AG09319 (cell line): ENCODE measurements around the gene CTPS2.

Experiments
- DNase-seq: peaks from one replicate; pipeline ENCODE4 v3.0.0-alpha.2; 2010; ENCODE audit warnings: low read depth; ENCODE audit errors: extremely low read depth
- TF ChIP-seq, protein P1 (sequence below): IDR thresholded peaks from 2 replicates; pipeline ENCODE4 v1.5.1; 2011; ENCODE audit warnings: low read depth, mild to moderate bottlenecking, inconsistent platforms, low read length, moderate library complexity

CTPS2 gene

DNA sequence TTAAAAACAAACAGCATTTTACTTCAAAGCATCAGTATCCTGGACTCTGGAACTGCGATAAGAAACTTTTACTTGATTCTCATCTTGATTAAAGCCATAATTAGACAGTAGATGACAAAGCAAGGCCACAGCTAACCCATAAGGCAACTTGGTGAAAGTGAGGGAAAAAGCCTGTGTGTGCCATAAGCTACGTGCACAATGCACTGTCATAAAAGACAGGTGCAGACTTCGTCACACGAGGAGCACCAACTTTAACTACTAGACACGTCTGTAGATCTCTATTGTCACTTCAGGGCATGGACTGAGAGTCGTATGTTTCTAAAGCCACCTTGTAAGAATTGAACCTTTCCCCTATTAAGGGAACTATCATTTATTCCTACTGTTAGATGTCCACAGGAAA lies 13.1 kb downstream of the CTPS2 start:
- no peak for DNase-seq
- TF ChIP-seq, protein P1, sequence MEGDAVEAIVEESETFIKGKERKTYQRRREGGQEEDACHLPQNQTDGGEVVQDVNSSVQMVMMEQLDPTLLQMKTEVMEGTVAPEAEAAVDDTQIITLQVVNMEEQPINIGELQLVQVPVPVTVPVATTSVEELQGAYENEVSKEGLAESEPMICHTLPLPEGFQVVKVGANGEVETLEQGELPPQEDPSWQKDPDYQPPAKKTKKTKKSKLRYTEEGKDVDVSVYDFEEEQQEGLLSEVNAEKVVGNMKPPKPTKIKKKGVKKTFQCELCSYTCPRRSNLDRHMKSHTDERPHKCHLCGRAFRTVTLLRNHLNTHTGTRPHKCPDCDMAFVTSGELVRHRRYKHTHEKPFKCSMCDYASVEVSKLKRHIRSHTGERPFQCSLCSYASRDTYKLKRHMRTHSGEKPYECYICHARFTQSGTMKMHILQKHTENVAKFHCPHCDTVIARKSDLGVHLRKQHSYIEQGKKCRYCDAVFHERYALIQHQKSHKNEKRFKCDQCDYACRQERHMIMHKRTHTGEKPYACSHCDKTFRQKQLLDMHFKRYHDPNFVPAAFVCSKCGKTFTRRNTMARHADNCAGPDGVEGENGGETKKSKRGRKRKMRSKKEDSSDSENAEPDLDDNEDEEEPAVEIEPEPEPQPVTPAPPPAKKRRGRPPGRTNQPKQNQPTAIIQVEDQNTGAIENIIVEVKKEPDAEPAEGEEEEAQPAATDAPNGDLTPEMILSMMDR = no peak

DNA sequence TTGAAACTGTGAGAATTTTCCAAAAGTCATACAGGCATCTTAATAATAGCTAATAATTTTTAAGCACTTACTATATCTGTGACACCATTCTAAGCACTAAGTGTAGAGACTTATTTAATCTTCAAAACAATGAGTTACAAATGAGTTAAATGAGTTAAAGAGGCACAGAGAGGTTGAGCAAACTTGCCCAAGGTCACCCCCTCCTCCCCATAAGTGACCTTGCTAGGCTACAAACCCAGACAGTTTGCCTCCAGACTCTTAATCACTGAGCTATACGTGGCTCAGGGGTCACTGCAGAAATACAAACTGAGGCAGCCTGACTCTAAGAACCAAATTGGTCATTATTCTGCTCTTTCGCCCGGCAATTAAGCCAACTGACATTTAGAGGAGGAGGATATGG lies 15.5 kb downstream of the CTPS2 start:
- TF ChIP-seq, protein P1 = no peak
- DNase-seq = no peak

DNA sequence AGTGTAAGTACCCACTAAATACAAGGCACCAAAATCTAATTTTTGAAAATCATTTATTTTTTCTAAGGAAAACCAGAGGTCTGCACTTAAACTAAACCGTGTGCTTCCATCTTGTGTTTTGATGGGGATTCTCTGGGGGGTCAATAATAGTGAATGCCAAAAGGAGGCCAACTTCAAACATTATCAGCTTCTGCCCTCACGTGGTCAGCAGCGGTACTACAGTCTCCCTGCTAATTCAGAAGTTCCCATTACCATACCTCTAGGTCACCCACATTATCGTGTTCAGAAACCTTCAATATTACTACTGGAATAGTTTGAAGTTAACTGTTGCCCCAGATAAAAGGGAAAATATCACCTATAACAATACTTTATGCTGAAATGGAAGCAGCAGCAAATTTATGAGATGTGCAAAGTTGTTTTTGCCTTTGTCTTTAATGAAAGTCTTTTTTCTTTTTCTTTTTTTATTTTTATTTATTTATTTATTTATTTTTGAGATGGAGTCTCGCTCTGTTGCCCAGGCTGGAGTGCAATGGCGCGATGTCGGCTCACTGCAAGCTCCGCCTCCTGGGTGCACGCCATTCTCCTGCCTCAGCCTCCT lies 17.3 kb downstream of the CTPS2 start:
- TF ChIP-seq, protein P1 = peak; percentile 95
- no peak for DNase-seq

DNA sequence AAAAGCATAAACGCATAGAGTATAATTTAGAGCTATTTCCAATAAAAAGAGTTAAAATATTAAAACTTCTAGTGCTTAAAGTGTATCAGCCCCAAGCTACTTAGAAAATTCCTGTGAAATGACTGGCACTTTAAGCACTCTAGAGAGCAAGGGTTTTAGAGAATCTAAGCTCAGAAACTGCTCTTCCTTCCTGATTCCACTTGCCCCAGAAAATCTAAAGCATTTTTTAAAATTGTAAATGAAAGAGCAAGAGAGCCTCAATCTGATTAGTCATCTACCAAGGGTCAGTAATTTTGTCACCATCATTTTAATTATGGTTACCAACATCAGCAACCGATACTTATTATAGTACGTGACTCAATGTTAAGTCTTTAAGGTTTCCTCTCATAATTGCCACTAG lies 25.0 kb downstream of the CTPS2 start:
- TF ChIP-seq, protein P1 = no peak
- no peak for DNase-seq

DNA sequence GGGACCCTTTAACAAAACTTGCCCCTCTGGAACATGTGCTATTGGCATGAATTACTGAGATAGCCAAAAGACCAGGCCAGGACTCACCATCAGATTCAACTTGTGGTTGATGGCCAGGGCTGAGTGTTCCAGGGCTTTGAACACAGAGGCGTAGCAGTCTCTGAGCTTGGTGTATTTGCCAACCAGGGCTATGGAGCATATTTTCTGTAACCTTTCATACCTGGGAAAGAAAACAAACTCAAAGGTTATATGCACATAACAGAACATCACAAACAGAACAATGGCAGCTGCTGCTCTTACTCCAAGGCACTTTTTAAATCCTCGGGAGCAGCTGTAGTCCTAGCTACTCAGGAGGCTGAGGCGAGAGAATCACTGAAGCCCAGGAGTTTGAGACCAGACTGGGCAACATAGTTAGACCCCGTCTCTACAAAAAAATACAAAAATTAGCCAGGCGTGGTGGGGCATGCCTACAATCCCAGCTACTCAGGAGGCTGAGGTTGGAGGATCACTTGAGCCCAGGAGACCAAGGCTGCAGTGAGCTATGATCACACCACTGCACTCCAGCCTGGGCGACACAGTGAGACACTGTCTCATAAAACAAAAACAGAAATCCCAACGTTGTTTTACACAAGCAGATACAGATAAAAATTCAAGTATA lies 29.3 kb downstream of the CTPS2 start:
- TF ChIP-seq, protein P1 = no peak

DNA sequence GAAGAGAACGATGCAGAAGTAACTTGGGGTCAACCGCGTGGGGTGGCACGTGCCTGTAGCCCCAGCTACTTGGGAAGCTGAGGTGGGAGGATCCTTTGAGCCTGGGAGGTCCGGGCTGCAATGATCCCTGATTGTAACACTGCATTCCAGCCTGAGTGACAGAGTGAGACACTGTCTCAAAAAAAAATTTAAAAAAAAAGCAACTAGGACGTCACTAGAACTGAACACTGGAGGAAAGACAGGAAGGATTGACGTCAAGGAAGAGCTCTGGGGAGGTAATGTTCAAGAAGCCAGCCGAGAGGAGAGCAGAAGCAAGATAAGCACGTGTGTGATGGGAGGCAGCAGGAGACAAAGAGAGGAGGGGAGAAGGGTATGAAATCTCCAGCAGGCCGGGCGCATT lies 33.8 kb downstream of the CTPS2 start:
- no peak for DNase-seq
- TF ChIP-seq, protein P1 = no peak

More for the DNA sequence above, 29.3 kb downstream of the CTPS2 start:
- no peak for DNase-seq

DNA sequence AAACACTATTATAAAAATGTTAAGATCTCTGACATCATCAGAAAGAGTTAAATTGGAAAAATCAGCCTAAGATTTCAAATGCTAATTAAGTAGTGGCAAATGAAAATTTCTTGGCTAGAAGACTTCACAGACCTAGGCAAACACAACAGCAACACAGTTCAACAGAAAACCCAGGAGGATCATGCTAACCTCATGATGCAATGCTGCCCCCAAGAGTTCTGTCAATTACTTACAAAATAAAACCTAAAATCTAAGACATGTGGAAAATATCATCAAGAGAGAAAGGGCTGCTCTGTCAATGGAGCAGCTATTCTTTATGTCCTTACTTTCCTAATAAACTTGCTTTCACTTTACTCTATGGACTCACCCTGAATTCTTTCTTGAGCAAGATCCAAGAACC lies 41.5 kb downstream of the CTPS2 start:
- DNase-seq = peak; percentile 36
- TF ChIP-seq, protein P1 = peak; percentile 35
